ENCODE measurements around the gene TMEM132E.

DNA sequence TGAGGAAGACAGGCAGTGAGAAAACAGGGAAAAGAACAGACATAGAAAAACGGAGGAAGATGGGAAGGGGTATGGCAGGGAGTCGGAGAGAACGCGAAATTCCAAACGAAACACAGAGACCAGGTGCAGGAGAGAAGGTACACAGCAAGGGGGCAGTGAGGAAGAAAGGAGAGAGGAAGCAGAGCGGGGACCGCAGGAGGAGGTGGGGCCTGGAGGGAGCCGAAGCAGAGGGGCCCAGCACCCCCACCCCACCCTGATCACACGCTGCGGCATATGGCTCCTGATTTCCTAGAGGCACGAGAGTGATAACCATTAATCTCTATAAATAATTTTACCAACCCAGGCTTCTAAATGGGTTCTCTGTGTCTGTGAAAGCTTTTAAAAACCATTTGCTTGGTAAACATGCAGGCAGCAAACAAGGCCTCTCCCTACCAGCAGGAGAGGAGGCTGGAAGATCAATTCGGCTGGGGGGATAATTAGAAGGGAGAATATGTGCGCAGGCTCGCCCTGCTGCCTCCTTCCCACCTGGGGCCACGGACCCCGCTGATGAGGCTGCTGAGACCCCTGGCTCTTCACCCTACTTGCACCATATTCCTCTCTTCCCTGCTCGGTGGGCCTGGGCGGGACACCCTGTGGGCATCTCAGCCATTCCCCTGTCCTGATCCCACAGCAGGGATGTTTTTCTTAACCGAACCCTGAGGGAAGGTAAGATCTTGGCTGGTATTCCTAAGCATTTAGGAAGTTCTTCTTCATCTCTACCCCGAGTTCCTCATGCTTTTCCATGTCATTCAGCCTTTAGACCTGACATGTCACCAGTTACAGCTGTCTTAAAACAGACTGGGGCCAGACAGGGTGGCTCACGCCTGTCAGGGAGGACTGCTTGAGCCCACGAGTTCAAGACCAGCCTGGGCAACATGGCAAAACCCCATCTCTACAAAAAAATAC lies 86.7 kb downstream of the TMEM132E start:
- TF ChIP-seq, protein P1, sequence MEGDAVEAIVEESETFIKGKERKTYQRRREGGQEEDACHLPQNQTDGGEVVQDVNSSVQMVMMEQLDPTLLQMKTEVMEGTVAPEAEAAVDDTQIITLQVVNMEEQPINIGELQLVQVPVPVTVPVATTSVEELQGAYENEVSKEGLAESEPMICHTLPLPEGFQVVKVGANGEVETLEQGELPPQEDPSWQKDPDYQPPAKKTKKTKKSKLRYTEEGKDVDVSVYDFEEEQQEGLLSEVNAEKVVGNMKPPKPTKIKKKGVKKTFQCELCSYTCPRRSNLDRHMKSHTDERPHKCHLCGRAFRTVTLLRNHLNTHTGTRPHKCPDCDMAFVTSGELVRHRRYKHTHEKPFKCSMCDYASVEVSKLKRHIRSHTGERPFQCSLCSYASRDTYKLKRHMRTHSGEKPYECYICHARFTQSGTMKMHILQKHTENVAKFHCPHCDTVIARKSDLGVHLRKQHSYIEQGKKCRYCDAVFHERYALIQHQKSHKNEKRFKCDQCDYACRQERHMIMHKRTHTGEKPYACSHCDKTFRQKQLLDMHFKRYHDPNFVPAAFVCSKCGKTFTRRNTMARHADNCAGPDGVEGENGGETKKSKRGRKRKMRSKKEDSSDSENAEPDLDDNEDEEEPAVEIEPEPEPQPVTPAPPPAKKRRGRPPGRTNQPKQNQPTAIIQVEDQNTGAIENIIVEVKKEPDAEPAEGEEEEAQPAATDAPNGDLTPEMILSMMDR (IDR thresholded peaks at IDR 0.05), result no peak
- TF ChIP-seq POLR2AphosphoS5 (IDR thresholded peaks at IDR 0.05; ENCODE audit: insufficient read depth in 1 of 2, low read depth in 1 of 2) (no peak), POLR2A (IDR thresholded peaks at IDR 0.05) (no peak)

All from vagina (tissue), 2 donors.